CD4-positive, alpha-beta T cell treated with Interleukin-17A for 4 hours (primary cell): ENCODE measurements around the gene LORICRIN.

Source experiments
- DNase-seq: peaks from one replicate; pipeline ENCODE4 v3.0.0-alpha.2; 2020; ENCODE audit warnings: mixed read lengths

LORICRIN gene

GRCh38 chr1:153307221-153307600 lies 47.7 kb downstream of the LORICRIN start:
- no peak for DNase-seq

- no peak for DNase-seq
These were observed 49.1 kb downstream of the LORICRIN start for GRCh38 chr1:153308540-153308939.

- DNase-seq = no peak
These were observed 50.0 kb downstream of the LORICRIN start for GRCh38 chr1:153309441-153309840.

- no peak for DNase-seq
These were observed 51.0 kb downstream of the LORICRIN start for GRCh38 chr1:153310526-153310925.
